ENCODE data around the gene LRRTM4. TPM values are rescaled to one million over a fixed set of nuclear protein-coding genes. Genes with fewer than 3 reads are reported as not detected.
A peak's percentile ranks its signal among the peaks of the same experiment; 100 is the strongest.

The LRRTM4 gene
- total RNA-seq, 1 experiment from 2014 or later: 12.0 TPM

- Histone ChIP-seq H3K56ac (ENCODE audit: insufficient read length, low read depth, low read length) (no peak overlapping the region), H4K8ac (replicated peaks; ENCODE audit: insufficient read length, low read depth, low read length) (no peak overlapping the region), H4K20me1 (ENCODE audit: control insufficient read depth, insufficient read depth, insufficient read length) (no peaks in the 10 kb centered on the region), H3K14ac (ENCODE audit: insufficient read depth, low read length) (no peak overlapping the region), H3K79me2 (ENCODE audit: insufficient read depth, low read length) (no peaks in the 10 kb centered on the region), H2BK12ac (ENCODE audit: insufficient read length, low read depth, low read length) (no peak overlapping the region), H3K4ac (ENCODE audit: low read depth, low read length) (no peak overlapping the region), H2BK5ac (ENCODE audit: insufficient read length, low read length) (no peak overlapping the region), H3K18ac (ENCODE audit: insufficient read length, low read depth, low read length) (no peak overlapping the region), H3K4me2 (ENCODE audit: insufficient read depth, insufficient read length, low read length) (no peak overlapping the region), H2BK20ac (ENCODE audit: low read depth, low read length, poor library complexity, severe bottlenecking) (no peak overlapping the region), H3K79me1 (ENCODE audit: insufficient read depth, low read depth, low read length, poor library complexity, severe bottlenecking) (no peaks in the 10 kb centered on the region), H3K23ac (ENCODE audit: insufficient read length, low read depth, low read length) (no peak overlapping the region), H3K23me2 (ENCODE audit: insufficient read length, low read depth, low read length, poor library complexity, severe bottlenecking) (no peaks in the 10 kb centered on the region), H2BK15ac (ENCODE audit: low read depth, low read length) (no peak overlapping the region), H2AFZ (ENCODE audit: low read length) (no peak overlapping the region), H3K27me3 (ENCODE audit: insufficient read depth, low read length) (no peaks in the 10 kb centered on the region), H3K9ac (ENCODE audit: extremely low read depth, insufficient read length, low read length) (no peak overlapping the region), H2BK120ac (ENCODE audit: low read depth, low read length, poor library complexity, severe bottlenecking) (no peak overlapping the region), H4K5ac (ENCODE audit: insufficient read length, low read depth, low read length) (peak overlapping the region; percentile 4), H3K9me3 (ENCODE audit: control insufficient read depth, low read depth, low read length) (no peaks in the 10 kb centered on the region), H2AK5ac (ENCODE audit: insufficient read length, low read length) (no peak overlapping the region), H4K91ac (ENCODE audit: insufficient read length, low read depth, low read length) (no peak overlapping the region), H3K4me1 (ENCODE audit: insufficient read depth, low read length) (no peaks in the 10 kb centered on the region), H3T11ph (ENCODE audit: low read length) (no peak overlapping the region), H3K27ac (ENCODE audit: insufficient read length, low read depth, low read length) (no peak overlapping the region)
- Mint-ChIP-seq H3K4me3 (no peak overlapping the region), H3K4me1 (peaks cover 0 to 5% of the 10 kb centered on the region in 2 experiments; a peak in 2 of 4 replicates), H3K9me3 (peaks cover 0 to 2% of the 10 kb centered on the region in 2 experiments; a peak in 1 of 5 replicates), H3K36me3 (ENCODE audit: insufficient read depth in 1 of 3, low read depth in 3 of 3) (no peaks in the 10 kb centered on the region; a peak in 1 of 7 replicates), H3K27ac (no peak overlapping the region), H3K27me3 (ENCODE audit: low read depth) (no peaks in the 10 kb centered on the region)
- WGBS (ENCODE audit: extremely low coverage, insufficient read length, low lambda C conversion rate): no CpG with 5 or more reads among the region's 7 CpGs
- no peak for TF ChIP-seq CTCF (conservative IDR thresholded peaks at IDR 0.05)
- DNase-seq: no peak
These were observed 34.0 kb downstream of the LRRTM4 start for GRCh38 chr2:77488141-77488540.
